Measurements from ENCODE around the gene PKP1.
"Not testable (repeated sequence)": the region's sequence is repeated elsewhere in the genome, so short reads cannot be mapped to it uniquely, and the experiment has no call there.

Gene PKP1

GRCh38 chr1:201282931-201283829 is at the start of gene PKP1:
Gene PKP1 (plus strand): TSS chr1:201283506. CDS start chr1:201283703, 197 bp downstream.
- DNase-seq = peak; percentile 96

- not testable (repeated sequence) for DNase-seq
Measured at GRCh38 chr1:201239646-201240045, 43.7 kb upstream of the PKP1 start.

GRCh38 chr1:201240171-201240570 is 43.1 kb upstream of the PKP1 start:
- DNase-seq = no peak

GRCh38 chr1:201241736-201242135 is 41.6 kb upstream of the PKP1 start:
- DNase-seq = no peak

- peak; percentile 85 for DNase-seq
Measured at GRCh38 chr1:201245082-201245481, 38.2 kb upstream of the PKP1 start.

GRCh38 chr1:201248721-201249559 is 34.4 kb upstream of the PKP1 start:
- DNase-seq = no peak

- DNase-seq = no peak
Measured at GRCh38 chr1:201250326-201251011, 32.8 kb upstream of the PKP1 start.

- no peak for DNase-seq
Measured at GRCh38 chr1:201251411-201251810, 31.9 kb upstream of the PKP1 start.

GRCh38 chr1:201251851-201252430 is 31.4 kb upstream of the PKP1 start:
- DNase-seq = no peak

GRCh38 chr1:201252944-201253371 is 30.3 kb upstream of the PKP1 start:
- DNase-seq = peak; percentile 68

GRCh38 chr1:201253411-201253810 is 29.9 kb upstream of the PKP1 start:
- DNase-seq = peak; percentile 91

GRCh38 chr1:201253906-201254624 is 29.2 kb upstream of the PKP1 start:
- peak; percentile 43 for DNase-seq

GRCh38 chr1:201254625-201255478 is 28.5 kb upstream of the PKP1 start:
- peak; percentile 78 for DNase-seq

GRCh38 chr1:201255479-201256362 is 27.6 kb upstream of the PKP1 start:
- DNase-seq = no peak

GRCh38 chr1:201258132-201258531 is 25.2 kb upstream of the PKP1 start:
- not testable (repeated sequence) for DNase-seq

GRCh38 chr1:201258763-201259230 is 24.5 kb upstream of the PKP1 start:
- no peak for DNase-seq

- peak; percentile 90 for DNase-seq
Measured at GRCh38 chr1:201259476-201260235, 23.6 kb upstream of the PKP1 start.

- no peak for DNase-seq
Measured at GRCh38 chr1:201260236-201260590, 23.1 kb upstream of the PKP1 start.
